Measurements from ENCODE around the gene IL17REL. TPM values are rescaled to one million over a fixed set of nuclear protein-coding genes. Genes with fewer than 3 reads are reported as not detected.

Gene IL17REL
- total RNA-seq, 4 donors from 2014 or later = not detected

DNA sequence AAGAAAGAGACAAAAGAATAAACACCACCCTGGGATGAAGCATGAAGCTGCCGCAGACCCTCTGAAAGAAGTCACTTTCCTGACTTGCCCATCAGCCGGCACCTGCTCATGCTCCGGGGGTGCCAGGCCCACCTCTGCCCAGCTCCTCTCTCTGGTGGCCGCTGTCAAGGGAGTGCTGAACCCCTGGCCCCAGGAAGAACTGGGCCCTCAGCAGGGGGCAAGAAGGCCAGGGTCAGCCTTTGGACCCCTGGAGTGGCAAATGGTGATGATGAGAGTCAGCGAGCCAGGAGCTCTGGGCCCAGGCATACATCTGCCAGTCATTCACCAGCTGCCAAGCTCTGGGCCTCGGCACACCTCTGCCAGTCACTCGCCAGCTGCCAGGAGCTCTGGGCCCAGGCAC is 28.2 kb upstream of the IL17REL start:
- H3K36me3 ChIP-seq = no peaks in the 10 kb centered on the region
- no peak for TF ChIP-seq POLR2A (IDR thresholded peaks at IDR 0.05)
- TF ChIP-seq, protein P1, sequence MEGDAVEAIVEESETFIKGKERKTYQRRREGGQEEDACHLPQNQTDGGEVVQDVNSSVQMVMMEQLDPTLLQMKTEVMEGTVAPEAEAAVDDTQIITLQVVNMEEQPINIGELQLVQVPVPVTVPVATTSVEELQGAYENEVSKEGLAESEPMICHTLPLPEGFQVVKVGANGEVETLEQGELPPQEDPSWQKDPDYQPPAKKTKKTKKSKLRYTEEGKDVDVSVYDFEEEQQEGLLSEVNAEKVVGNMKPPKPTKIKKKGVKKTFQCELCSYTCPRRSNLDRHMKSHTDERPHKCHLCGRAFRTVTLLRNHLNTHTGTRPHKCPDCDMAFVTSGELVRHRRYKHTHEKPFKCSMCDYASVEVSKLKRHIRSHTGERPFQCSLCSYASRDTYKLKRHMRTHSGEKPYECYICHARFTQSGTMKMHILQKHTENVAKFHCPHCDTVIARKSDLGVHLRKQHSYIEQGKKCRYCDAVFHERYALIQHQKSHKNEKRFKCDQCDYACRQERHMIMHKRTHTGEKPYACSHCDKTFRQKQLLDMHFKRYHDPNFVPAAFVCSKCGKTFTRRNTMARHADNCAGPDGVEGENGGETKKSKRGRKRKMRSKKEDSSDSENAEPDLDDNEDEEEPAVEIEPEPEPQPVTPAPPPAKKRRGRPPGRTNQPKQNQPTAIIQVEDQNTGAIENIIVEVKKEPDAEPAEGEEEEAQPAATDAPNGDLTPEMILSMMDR (IDR thresholded peaks at IDR 0.05 in 4 of 5, conservative IDR thresholded peaks at IDR 0.05 in 1 of 5) = no peak
- DNase-seq (no peak), ATAC-seq (no peak)
- no peak overlapping the region for H3K27ac ChIP-seq
- H3K4me3 ChIP-seq = no peak overlapping the region
- no peaks in the 10 kb centered on the region for H3K9me3 ChIP-seq
- H3K27me3 ChIP-seq = peaks cover 0 to 5% (median 2%) of the 10 kb centered on the region in 3 donors
- in situ Hi-C loops (cut with MboI; ENCODE audit: low sequenced_read_pairs in 4 of 4) = loop anchor here in 3 of 4 donors (25.0 kb wide), 1 partner anchor 278 kb away; no protein-coding TSS in a partner anchor
- no peaks in the 10 kb centered on the region for H3K4me1 ChIP-seq
- intact Hi-C loops (cut with DNase I; ENCODE audit: low total_unique reads) = no loop called here

DNA sequence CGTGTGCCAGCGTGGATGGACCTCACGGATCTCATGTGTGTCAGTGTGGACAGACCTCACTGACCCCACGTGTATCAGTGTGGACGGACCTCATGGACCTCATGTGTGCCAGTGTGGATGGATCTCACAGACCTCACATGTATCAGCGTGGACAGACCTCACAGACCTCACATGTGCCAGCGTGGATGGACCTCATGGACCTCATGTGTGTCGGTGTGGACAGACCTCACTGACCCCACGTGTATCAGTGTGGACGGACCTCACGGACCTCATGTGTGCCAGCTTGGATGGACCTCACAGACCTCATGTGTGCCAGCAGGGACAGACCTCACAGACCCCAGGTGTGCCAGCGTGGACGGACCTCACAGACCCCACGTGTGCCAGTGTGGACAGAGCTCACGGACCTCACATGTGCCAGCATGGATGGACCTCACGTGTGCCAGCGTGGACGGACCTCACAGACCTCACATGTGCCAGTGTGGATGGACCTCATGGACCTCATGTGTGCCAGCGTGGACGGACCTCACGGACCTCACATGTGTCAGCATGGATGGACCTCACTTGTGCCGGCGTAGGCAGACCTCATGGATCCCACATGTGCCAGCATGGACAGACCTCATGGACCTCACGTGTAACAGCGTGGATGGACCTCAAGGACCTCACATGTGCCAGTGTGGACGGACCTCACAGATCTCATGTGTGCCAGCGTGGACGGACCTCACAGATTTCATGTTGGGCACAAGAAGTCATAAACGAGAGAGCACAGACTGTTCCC is 27.3 kb upstream of the IL17REL start:
- no peaks in the 10 kb centered on the region for H3K9me3 ChIP-seq
- DNase-seq (no peak), ATAC-seq (no peak)
- peaks cover 0 to 7% (median 0%) of the 10 kb centered on the region in 3 donors for H3K27me3 ChIP-seq
- H3K27ac ChIP-seq = no peak overlapping the region
- H3K36me3 ChIP-seq = no peaks in the 10 kb centered on the region
- H3K4me1 ChIP-seq = no peaks in the 10 kb centered on the region
- no peak for TF ChIP-seq POLR2A (IDR thresholded peaks at IDR 0.05)
- TF ChIP-seq, protein P1 (IDR thresholded peaks at IDR 0.05 in 4 of 5, conservative IDR thresholded peaks at IDR 0.05 in 1 of 5) = no peak
- H3K4me3 ChIP-seq = no peak overlapping the region
- in situ Hi-C loops (cut with MboI; ENCODE audit: low sequenced_read_pairs in 4 of 4) (loop anchor here in 3 of 4 donors (5.0 to 25.0 kb wide), 2 partner anchors 108 to 278 kb away; no protein-coding TSS in a partner anchor), intact Hi-C loops (cut with DNase I; ENCODE audit: low total_unique reads) (no loop called here)

DNA sequence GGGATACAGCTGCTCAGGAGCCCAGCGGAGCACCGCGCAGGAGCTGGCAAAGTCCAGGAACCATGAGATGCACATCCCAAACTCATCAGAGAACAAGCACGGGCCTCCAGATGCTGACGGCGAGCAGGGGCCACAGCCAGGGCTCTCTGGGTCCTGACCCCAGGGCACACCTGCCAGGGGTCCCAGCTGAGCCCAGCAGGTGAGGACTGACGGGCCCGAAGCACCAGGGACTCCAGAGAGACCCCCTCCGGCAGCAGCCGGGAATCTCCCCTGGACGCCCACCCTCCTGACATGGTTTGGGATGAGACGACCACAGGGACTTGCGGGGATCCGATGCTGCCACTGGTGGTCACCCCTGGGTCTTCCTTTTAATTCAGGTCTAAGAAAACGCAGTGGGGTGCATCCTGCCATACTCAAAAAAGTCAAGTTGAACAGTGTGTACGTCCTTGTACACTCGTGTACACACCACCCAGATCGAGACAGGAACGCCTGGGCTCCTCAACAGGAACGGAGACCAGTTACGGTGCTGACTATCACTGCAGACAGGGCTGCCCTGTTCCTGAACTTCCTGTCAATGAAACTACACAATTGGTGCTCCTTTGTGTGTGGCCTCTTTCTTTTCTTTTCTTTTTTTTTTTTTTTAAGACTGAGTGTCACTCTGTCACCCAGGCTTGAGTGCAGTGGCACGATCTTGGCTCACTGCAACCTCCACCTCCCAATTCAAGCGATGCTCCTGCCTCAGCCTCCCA is 23.6 kb upstream of the IL17REL start:
- Histone ChIP-seq H3K27ac (no peak overlapping the region), H3K36me3 (no peaks in the 10 kb centered on the region), H3K27me3 (peaks cover 2 to 7% (median 6%) of the 10 kb centered on the region in 3 donors), H3K4me3 (no peak overlapping the region), H3K4me1 (no peaks in the 10 kb centered on the region), H3K9me3 (no peaks in the 10 kb centered on the region)
- intact Hi-C loops (cut with DNase I; ENCODE audit: low total_unique reads) (no loop called here), in situ Hi-C loops (cut with MboI; ENCODE audit: low sequenced_read_pairs in 4 of 4) (loop anchor here in 3 of 4 donors (5.0 to 25.0 kb wide), 2 partner anchors 104 to 274 kb away; no protein-coding TSS in a partner anchor)
- DNase-seq (no peak), ATAC-seq (no peak)
- TF ChIP-seq, protein P1 (IDR thresholded peaks at IDR 0.05 in 4 of 5, conservative IDR thresholded peaks at IDR 0.05 in 1 of 5) = no peak
- no peak for TF ChIP-seq POLR2A (IDR thresholded peaks at IDR 0.05)

DNA sequence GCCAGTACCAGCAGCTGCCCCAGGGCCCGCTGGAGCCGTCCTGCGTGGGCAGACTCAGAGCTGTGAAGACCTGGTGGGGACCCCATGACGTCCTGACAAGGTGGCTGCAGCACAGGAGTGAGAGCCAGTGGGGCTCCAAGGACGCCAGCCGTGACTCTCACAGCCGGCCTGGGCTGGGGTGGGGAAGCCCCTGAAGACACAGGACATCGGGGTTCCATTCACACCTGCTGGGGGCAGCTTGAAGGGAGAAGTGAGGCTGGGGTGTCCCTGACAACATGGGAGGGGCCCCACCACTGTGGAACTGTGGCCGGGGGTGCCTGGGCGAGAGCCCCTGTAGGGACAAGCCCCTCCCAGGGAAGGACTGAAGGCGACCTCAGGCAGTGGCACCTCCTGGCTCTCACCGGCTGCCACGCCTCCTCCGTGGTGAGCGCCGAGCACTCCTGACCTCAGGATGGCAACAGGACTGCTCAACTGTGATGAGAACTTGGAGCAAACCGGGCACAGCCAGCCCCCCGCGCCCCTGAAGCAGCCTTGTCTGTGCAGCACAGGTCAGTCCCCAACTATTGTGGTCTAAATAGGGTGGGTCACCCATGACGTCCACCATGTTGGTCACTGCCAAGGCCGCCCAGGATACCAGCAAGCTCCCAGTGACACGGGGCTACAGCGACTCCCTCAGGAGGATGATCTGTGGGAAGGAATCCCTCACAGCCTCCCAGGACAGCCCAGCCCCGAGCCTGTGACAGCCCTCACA is 22.7 kb upstream of the IL17REL start:
- intact Hi-C loops (cut with DNase I; ENCODE audit: low total_unique reads) = no loop called here
- no peaks in the 10 kb centered on the region for H3K4me1 ChIP-seq
- in situ Hi-C loops (cut with MboI; ENCODE audit: low sequenced_read_pairs in 4 of 4) = loop anchor here in 3 of 4 donors (5.0 to 25.0 kb wide), 2 partner anchors 103 to 273 kb away; no protein-coding TSS in a partner anchor

More for the DNA sequence above, 22.7 kb upstream of the IL17REL start:
- Histone ChIP-seq H3K36me3 (no peaks in the 10 kb centered on the region), H3K9me3 (no peaks in the 10 kb centered on the region), H3K27ac (no peak overlapping the region), H3K4me3 (no peak overlapping the region), H3K27me3 (peaks cover 2 to 14% (median 14%) of the 10 kb centered on the region in 3 donors)
- DNase-seq (no peak), ATAC-seq (no peak)
- no peak for TF ChIP-seq POLR2A (IDR thresholded peaks at IDR 0.05)
- TF ChIP-seq, protein P1 (IDR thresholded peaks at IDR 0.05 in 4 of 5, conservative IDR thresholded peaks at IDR 0.05 in 1 of 5) = no peak
